Stimulated activated CD8-positive, alpha-beta memory T cell treated with anti-CD3 and anti-CD28 coated beads, Interleukin-7, amount 100 ng/mL, for 1 hour (primary cell): ENCODE measurements around the gene CARNS1.

Source experiments
- DNase-seq, 2 donors: peaks; one replicate each; pipeline ENCODE4 v3.0.0-alpha.2; 2020; ENCODE audit warnings: low read depth in 2 of 2

The CARNS1 gene

DNA sequence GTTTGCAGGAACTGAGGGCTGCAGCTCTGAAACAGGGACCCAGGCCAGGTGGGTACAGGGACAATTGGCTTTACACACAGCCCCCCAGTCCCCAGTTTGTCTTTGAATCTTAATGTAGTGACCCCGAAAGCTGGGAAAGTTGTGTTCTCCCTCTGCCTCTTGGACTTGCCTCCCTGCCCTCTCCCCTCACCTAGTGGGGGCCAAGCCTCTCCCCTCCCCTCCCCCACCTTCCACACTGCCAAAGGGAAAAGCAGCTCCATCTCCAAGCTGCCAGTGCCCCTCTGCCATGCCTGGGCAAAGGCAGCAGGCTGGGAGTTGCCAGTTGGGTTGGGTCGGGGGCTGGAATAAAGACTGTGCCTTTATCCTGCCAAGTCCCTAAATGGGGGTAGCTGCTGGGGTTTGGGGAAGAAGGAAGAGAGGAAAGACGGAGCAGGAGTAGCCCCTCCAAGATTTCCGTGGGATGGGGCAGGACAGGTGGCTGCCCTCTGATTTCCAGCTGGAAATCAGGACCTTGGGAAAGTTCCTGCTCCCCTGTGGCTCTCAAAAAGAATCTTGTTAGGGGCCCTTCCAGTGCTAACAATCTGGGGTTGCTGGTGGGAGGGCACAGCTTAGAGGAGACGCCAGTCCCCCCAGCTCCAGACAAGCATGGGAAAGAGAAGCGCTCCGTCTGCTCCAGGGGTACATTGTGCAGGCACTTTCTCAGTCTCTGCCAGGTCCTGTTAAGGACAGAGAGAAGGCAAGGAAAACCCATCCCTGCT is 39.2 kb upstream of the CARNS1 start:
- DNase-seq = no peak

DNA sequence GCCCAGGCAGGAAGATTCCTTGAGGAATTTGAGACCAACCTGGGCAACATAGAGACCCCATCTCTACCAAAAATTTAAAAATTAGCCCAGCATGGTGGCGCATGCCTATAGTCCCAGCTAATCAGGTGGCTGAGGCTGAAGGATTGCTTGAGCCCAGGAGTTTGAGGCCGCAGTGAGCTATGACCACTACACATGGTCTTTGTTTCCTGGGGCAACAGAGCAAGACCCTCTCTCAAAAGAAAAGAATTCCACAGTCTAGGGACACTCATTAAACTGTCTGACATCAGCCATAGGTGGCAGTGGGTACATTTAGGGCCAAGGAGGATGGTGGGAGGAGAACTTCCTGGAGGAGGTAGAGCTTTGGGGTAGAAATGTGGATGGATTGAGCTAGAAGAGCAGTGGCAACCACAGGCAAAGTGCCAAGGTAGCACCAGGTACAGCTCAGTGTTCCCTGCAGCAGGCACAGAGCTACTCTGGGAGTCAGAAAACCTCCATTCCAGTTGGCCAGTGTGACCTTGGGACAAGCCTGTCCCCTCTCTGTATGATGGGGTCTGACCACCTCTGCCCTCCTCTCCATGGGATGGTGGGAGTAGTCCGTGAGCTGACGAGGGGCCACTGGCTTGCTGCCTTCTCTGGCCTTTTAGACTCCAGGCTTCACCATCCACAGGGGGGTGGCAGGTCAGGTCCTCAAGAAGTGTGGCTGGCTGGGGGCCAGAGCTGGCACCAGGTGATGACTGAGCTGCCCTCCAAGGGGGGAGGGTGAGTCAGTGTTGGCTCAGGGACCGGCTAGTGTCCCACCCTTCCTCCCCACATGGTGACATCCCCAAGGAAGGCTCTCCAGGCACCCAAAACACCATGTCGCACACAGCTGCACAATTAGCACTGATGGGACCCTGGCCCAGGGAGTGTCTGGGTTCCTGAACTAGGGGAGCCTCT is 38.3 kb upstream of the CARNS1 start:
- no peak for DNase-seq

DNA sequence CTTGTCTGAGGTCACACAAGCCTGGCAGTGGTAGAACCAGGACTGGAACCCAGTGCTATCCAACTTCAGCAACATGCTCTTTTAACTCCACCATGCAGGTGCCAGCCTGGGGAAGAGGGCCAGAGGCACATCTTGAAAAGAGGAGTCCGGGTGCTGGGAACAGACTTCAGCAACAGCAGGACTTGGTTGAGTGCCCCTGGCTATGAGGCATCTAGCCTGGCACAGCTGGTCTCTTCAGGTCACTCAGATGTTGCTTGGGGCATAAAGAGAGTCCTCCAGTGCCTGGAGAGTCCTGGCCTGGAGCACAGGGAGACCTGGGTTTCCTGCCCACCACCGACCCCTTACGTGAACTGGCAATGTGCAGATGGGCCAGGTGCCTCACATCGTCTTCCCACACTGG is 36.9 kb upstream of the CARNS1 start:
- no peak for DNase-seq

DNA sequence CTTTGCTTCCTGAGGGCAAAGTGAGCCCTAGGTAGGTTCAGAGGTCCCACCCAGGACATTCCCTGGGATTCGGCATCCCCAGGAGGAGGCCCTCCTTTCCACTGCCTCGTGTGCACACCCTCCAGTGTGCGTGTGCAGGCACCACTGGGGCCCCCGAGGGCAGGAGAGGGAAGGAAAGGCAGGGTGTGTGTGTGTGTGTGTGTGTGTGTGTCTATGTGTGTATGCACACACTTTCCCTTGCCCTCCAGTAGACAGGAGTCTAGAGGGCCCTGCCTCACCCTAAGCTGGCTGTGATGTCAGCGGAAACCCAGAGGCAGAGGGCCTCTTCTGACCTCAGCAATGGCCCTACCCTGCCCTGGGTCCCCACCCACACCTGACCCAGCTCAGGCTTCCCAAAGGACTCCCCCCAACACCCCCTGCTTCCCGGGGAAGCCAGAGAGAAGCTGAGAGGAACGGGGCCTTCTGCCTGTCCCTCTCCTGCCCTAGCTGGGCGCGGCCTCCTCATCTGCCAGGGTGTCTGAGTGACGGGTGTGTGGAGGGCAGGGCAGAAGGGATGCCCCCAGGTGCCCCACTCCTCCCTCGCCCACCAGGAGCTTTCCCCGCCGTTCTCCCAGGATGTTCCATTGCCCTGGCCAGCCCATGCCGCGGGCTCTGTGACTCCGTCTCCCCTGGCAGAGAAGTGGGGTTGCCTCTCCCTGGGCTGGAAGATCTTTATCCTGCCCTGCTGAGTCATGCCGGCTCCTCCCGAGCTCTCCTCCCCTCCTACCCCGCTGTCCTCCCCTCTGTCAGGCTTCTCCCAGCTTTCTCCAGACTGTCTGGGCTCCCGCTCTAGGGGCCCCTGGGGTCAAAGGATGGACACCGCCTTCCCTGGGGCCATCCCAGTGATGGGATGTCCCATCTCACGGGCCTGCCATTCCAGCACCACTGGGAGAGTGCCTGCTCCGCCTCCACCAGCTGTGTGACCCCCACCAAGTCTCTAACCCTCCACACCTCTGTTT is 36.1 kb upstream of the CARNS1 start:
- no peak for DNase-seq

DNA sequence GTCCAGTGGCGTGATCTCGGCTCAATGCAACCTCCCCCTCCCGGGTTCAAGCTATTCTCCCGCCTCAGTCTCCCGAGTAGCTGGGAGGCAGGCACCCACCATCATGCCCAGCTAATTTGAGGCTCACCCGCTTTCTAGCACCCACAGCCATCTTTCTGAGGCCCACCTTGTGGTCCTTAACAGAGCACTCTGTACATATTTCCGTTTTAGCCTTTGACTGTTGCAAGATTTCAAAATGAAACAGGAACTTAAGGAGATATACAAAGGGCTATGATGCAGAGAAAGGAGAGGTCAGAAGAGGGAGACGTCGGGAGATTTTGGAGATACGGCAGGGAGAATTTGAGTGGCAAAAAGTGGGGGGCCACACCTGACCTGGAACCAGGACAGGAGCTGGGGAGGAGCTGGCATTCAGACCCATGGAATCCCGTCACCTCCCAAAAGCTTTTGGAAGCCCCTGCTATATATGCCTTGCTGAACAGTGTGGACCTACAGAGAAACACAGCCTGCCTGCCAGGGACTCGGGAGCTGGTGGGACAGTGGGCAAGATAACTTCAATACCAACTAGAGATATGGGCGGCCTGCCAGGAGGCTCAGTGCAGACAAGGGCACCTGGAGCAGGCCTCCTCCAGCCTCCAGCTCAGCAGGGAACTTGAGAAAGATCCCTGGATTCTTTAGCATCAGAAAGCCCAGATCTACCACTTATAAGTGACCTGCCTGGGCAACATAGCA is 34.1 kb upstream of the CARNS1 start:
- no peak for DNase-seq

DNA sequence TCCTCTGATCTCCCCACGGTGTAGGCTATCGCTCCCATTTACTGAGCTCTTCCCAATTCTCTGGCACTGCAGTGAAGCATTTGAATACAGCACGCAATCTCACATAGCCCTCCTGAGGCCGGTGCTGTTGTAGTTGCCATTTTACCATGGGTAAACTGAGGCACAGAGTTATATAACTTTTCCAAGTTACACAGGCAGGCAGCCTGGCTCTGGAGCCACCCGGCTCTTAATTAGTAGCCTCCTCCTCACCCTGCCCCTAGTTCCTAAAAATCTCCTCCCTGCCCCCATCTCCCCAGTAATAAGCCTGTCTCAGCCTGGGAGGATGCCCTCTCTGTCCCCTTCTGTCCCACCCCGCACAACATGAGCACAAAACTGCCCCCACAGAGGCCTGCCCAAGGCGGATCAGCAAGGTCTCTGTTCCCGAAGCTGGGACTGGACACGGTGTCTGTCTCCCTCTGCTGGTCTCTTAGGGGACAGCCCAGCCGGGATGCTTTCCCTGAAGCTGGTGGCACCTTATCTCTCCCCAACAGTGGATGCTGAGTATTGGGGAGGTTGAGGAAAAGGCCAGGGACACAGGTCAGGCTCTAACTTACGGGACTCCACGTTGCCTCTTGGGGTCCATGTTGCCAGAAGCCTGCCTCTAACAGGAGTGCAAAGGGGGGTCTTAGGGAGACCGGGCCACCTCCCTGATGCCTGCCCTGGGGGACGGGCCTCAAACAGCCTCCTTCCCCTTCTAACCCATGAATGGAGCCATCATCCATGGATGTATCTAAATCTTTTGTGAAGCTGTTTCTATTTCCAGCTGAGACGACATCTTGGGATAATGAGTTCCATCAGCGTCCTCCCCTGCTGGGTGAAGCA is 33.0 kb upstream of the CARNS1 start:
- peak; percentile 68 to 69 for DNase-seq

DNA sequence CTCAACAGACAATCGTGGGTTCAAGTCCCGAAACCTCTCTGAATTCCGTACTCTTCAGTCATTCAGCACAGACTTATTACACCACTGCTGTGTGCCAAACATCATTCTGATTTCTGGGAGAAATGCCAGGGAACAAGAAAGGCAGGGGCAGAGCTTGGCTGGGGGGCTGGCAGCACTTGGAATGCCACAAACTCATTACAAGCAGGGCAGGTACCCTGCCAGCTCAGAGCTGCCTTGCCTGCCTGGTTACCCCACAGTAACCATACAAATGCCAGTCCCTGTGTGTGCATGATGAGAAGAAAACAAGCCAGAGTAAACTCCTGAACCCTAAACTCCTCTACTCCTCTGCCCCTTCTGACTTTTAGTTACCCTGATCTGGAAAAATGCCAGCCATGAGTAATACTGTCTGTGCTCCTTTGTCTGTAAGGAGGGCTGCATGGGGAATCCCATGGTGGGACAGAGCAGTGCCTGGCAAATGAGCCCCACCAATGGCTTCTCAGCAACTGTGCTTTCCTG is 30.6 kb upstream of the CARNS1 start:
- no peak for DNase-seq

DNA sequence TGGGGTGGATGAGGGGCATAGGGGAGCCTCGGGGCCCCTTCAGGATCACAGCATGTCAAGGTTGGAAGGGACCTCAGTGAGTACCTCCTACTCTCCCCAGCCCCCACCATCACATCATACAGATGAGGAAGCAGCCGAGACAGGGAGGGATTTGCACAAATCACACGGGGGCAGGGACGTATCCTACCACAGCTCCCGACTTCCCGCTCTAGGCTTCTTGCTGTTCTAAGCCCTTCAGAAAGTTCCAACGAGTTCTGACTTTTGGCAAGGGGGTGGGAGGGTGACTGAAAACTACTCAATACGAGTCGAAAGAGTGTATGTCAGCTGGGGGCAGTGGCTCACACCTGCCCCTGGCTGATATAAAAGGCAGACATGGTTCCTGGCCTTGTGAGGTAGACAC is 28.4 kb upstream of the CARNS1 start:
- no peak for DNase-seq

DNA sequence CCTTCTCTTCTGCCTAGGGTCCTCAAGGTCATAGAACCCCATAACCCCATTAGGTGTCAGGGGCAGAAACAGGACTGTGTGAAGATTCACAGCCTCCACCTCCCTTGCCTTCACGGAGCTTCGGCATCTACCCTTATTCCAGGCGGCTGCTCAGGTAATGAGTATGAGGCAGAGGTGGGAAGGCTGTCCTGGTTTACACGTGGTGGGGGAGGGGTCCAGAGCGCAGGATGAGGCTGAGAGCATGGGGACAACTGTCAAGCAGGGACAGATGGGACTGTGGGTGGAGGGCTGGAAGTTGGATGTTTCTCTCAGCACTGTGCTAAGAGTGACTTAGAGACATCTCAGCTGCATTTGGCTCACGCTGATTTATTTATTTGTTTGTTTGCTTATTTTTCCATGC is 28.0 kb upstream of the CARNS1 start:
- DNase-seq = no peak

DNA sequence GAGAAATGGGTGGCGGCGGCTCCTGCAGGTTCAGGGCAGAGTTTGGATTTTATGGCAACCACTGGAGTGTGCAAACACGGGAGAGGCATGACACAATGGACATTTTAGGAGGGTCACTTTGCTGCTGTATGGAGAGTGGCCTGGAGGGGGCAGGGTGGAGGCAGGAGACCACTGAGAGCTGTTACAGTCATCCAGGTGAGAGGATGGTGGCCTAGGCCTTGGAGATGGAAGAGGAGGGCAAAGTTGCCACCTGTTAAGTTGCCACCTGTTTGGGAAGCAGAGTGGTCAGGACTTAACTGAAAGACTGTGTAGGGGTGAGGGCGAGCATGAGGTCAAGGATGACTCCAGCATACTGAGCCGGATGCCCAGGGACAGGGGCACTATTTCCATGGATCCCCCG is 26.0 kb upstream of the CARNS1 start:
- no peak for DNase-seq

DNA sequence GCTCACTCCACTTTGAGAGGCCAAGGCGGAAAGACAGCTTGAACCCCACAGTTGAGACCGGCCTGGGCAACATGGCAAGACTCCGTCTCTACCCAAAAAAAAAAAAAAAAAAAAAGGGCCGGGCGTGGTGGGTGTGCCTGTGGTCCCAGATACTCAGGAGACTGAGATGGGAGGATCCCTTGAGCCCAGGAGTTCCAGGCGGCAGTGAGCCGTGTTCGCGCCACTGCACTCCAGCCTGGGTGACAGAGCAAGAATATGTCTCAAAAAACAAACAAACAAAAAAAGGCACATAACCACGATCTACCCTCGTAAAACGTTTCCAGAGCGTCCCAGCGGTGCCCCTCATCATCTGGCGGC is 24.6 kb upstream of the CARNS1 start:
- DNase-seq = no peak

DNA sequence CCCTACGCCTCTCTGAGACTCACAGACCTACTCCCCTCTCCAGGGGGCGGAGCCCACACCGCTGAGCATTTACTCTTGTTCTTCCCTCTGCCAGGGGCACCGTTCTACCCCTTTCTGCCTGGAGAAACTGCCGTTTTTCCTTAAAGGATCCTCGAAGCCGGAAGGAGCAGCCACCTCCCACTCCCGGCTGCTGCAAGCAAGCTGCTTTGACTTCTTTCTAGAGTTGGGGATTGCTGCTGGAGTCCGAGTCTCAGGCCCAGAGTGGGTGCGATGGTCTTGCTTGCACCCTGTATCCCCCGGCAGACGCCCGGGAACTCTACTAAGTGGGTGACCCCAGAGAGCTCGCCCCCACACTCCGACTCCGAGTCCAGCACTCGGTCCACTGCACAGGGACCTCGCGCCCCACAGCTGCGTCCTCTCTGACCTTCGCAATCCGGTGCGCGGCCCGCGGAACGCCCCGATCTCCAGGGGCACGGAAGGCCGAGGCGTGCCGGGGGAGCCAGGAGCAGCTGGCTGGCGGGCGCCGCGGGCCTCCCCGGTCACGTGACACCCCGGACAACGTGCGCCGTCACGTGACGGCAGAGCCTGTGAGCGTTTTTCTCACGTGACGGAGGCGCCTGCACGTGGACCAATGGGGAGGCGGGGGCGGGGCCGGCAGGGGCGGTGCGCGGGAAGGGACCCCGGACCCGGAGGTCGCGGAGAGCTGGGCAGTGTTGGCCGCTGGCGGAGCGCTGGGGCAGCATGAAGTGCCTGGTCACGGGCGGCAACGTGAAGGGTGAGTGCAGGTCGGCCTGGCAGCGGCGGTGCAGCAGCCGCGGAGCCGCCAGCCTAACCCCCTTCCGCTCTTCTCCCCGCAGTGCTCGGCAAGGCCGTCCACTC is 23.9 kb upstream of the CARNS1 start, which contains the start of gene RAD9A:
RAD9A (plus strand) TSS at position 683 of the 879 bp plus-strand sequence; CDS start at position 742, 59 bp downstream.
- peak; percentile 82 to 89 for DNase-seq

DNA sequence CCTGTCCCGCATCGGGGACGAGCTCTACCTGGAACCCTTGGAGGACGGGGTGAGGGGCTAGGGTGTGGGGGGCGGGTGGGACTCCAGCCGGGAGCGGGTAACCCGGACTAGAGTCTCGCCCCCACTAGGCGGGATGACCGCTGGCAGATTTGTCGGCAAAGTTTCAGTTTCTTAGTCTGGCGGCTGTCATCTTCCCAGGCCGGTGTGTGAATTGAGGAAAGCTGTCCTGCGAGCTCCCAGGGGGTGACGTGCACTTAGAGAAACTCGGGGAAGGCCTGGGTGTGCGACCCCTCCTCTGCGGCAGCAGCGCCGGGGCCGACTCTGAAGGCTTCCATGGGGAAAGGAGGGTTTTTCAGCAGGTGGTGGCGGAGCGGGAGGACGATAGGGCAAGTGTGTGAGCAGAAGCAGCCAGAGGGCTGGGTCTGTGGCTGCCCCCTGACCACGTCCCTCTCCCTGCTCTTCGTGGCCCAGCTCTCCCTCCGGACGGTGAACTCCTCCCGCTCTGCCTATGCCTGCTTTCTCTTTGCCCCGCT is 23.2 kb upstream of the CARNS1 start:
- DNase-seq = no peak

DNA sequence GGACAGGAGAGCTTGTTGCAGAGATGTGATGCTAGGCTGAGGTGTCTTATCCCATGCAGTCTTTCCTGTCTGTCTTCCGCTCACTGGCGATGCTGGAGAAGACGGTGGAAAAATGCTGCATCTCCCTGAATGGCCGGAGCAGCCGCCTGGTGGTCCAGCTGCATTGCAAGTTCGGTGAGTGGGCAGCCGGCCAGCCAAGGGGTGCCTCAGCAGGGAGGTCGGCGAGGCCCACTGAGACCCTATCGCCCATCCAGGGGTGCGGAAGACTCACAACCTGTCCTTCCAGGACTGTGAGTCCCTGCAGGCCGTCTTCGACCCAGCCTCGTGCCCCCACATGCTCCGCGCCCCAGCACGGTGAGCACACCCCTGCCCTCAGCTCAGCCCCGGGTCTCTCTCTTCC is 22.0 kb upstream of the CARNS1 start:
- no peak for DNase-seq

DNA sequence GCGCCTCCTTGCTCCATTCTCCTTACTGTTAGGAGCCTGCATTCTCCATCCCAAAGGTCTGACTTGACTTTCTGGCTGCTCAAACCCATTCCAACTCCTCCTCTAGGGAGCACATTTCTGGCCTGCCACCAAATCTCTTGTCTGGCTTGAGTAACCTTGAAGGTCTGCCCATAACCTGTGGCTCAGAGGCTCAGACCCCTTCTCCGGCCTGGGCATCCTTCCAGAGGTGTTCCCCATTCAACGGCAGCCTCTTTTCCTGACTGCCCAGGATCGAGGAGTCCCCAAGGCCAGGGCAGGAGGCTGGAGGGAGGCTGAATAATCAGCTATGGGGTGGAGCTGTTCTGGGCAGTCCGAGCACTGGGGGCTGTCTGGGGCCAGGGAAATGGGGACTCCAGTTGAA is 21.5 kb upstream of the CARNS1 start:
- DNase-seq = no peak

DNA sequence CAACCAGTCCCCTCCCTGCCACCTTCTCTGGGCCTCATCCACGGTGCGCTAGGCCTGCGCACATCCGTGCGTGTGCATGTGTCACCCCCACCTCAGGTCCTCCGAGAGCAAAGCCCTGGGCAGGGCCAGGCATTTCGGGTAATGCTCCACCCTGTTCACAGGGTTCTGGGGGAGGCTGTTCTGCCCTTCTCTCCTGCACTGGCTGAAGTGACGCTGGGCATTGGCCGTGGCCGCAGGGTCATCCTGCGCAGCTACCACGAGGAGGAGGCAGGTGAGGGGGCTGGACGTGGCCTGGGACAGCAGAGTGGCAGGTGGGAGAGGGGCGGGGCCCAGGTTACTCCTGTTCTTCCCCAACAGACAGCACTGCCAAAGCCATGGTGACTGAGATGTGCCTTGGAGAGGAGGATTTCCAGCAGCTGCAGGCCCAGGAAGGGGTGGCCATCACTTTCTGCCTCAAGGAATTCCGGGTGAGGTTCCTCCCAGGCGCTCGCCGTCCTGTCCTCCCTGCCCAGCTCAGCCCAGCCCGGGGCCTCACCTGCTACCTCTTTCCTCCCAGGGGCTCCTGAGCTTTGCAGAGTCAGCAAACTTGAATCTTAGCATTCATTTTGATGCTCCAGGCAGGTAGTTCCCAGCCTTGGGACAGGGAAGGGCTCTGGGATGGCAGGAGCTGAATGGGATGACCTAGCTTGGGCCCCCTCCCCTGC is 19.8 kb upstream of the CARNS1 start:
- DNase-seq = no peak

DNA sequence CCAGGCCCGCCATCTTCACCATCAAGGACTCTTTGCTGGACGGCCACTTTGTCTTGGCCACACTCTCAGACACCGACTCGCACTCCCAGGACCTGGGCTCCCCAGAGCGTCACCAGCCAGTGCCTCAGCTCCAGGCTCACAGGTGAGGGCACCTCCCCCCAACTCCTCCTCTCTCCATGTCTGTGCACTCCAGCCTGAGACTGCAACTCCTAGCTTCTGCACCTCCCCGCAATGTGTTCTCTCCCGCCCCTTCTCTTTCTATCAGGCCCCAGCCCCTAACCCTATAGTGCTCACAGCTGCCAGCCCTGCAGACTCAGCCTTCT is 19.3 kb upstream of the CARNS1 start:
- DNase-seq = no peak
